Neural progenitor cell (in vitro differentiated cells): ENCODE data around the gene WNT9A. TPM values are rescaled to one million over a fixed set of nuclear protein-coding genes. Genes with fewer than 3 reads are reported as not detected.
A peak's percentile ranks its signal among the peaks of the same experiment; 100 is the strongest.

Source experiments
- DNase-seq: peaks from one replicate; pipeline ENCODE4 v3.0.0-alpha.2; 2016; ENCODE audit warnings: low spot score
- H2AFZ ChIP-seq: fragments of 200-600 bp; sonication (generic); replicated peaks from 2 replicates; pipeline ENCODE4 v1.6.1; 2016; ENCODE audit warnings: antibody characterized with exemption
- H3F3A ChIP-seq: fragments of 200-600 bp; sonication (generic); 2 replicates; pipeline ENCODE4 v1.6.1; 2016; ENCODE audit warnings: antibody characterized with exemption, low read depth
- H3K27ac ChIP-seq: fragments of 200-600 bp; sonication (generic); 2 replicates; pipeline ENCODE4 v1.5.1; 2016; ENCODE audit warnings: mild to moderate bottlenecking
- H3K27me3 ChIP-seq: fragments of 200-600 bp; sonication (generic); 2 replicates; pipeline ENCODE4 v1.6.1; 2016; ENCODE audit warnings: mild to moderate bottlenecking, moderate library complexity
- H3K36me3 ChIP-seq: fragments of 200-600 bp; sonication (generic); 2 replicates; pipeline ENCODE4 v1.5.1; 2016
- H3K4me1 ChIP-seq: fragments of 200-600 bp; sonication (generic); 2 replicates; pipeline ENCODE4 v1.6.1; 2016; ENCODE audit warnings: mixed run types
- H3K4me2 ChIP-seq: fragments of 200-600 bp; sonication (generic); 2 replicates; pipeline ENCODE4 v1.6.1; 2016
- H3K4me3 ChIP-seq: fragments of 200-600 bp; sonication (generic); 2 replicates; pipeline ENCODE4 v1.5.1; 2016
- H3K79me2 ChIP-seq: fragments of 200-600 bp; sonication (generic); 2 replicates; pipeline ENCODE4 v1.6.1; 2016; ENCODE audit warnings: low read depth
- H3K9ac ChIP-seq: fragments of 200-600 bp; sonication (generic); 2 replicates; pipeline ENCODE4 v1.6.1; 2016
- H3K9me3 ChIP-seq: fragments of 200-600 bp; sonication (generic); 2 replicates; pipeline ENCODE4 v1.5.1; 2016; ENCODE audit warnings: low read depth
- H4K20me1 ChIP-seq: fragments of 200-600 bp; sonication (generic); 2 replicates; pipeline ENCODE4 v1.6.1; 2016; ENCODE audit warnings: low read depth
- H3K27ac Mint-ChIP-seq: 3 replicates; pipeline ENCODE4 v1.8.0; 2021; ENCODE audit warnings: mixed read lengths
- H3K27me3 Mint-ChIP-seq: 2 replicates; pipeline ENCODE4 v1.8.0; 2022; ENCODE audit warnings: low read depth, mild to moderate bottlenecking, inconsistent platforms, moderate library complexity, mixed read lengths; ENCODE audit not compliant: insufficient read depth
- H3K36me3 Mint-ChIP-seq: 3 replicates; pipeline ENCODE4 v1.8.0; 2021; ENCODE audit warnings: mixed read lengths
- H3K4me1 Mint-ChIP-seq: 3 replicates; pipeline ENCODE4 v1.8.0; 2021; ENCODE audit warnings: mixed read lengths
- H3K4me3 Mint-ChIP-seq: 3 replicates; pipeline ENCODE4 v1.8.0; 2021; ENCODE audit warnings: mild to moderate bottlenecking, moderate library complexity, mixed read lengths
- H3K9me3 Mint-ChIP-seq: 3 replicates; pipeline ENCODE4 v1.8.0; 2020; ENCODE audit warnings: mixed read lengths
- EZH2 ChIP-seq: fragments of 200-600 bp; sonication (generic); IDR thresholded peaks from 2 replicates; pipeline ENCODE4 v1.6.1; 2017; ENCODE audit warnings: antibody characterized with exemption, mild to moderate bottlenecking, moderate library complexity
- EZH2phosphoT487 ChIP-seq: fragments of 200-600 bp; sonication (generic); IDR thresholded peaks from 2 replicates; pipeline ENCODE4 v1.6.1; 2017; ENCODE audit warnings: antibody characterized with exemption
- total RNA-seq: library from RNA; depleted of rRNA; stranded (reverse); fragments of >200 nt; gene quantifications from 2 replicates; pipeline ENCODE4 v1.2.3, GENCODE V29; 2015; ENCODE audit warnings: low replicate concordance
- TF ChIP-seq, protein P1 (sequence below): fragments of 200-600 bp; sonication (generic); IDR thresholded peaks from 2 replicates; pipeline ENCODE4 v1.5.1; 2017; ENCODE audit warnings: antibody characterized with exemption, mild to moderate bottlenecking

WNT9A gene
- total RNA-seq, 1 donor from 2014 or later, result 1.4 TPM

DNA sequence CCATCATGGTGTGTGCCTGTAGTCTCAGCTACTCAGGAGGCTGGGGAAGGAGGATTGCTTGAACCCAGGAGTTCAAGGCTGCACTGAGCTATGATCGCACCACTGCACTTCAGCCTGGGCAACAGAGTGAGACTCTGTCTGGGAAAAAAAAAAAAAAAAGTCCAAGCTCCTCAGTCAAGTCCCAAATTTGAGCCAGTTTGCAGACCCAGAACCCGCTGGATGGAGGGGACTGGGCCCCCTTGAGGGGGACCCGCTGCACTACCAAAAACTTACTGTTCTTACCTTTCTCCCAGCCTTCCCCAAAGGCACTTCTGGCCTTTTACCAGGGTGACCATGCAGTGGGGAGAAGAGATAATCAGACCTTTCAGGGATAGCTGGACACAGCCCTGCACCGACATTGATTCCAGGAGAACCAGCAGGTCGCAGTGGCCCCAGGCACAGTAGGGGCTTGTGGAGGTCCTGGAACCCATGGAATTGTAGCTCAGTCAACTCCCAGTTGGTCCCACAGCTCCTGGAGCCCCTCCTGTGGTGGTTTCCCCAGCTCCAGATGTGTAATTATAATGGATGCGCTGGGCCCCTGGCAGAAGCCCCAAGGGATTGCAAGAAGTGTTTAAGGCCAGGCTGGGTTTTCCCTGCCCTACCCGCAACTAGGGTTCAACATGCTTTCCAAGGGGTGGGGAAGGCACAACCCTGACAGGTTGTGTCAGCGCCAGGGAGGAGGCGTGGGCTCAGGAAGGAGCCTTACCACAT lies 4.1 kb upstream of the WNT9A start:
- no peaks in the 10 kb centered on the region for H3K36me3 ChIP-seq
- no peak overlapping the region for H2AFZ ChIP-seq
- no peak overlapping the region for H3K27ac ChIP-seq
- Mint-ChIP-seq H3K27me3 (peaks cover 3% of the 10 kb centered on the region), H3K4me3 (no peak overlapping the region), H3K36me3 (no peaks in the 10 kb centered on the region), H3K27ac (no peak overlapping the region), H3K4me1 (peaks cover 8% of the 10 kb centered on the region), H3K9me3 (peaks cover 8% of the 10 kb centered on the region)
- H3K27me3 ChIP-seq, result peaks cover 53% of the 10 kb centered on the region
- no peaks in the 10 kb centered on the region for H4K20me1 ChIP-seq
- no peaks in the 10 kb centered on the region for H3K4me1 ChIP-seq
- H3K4me3 ChIP-seq, result no peak overlapping the region
- no peak overlapping the region for H3K4me2 ChIP-seq
- peaks cover 13% of the 10 kb centered on the region for H3F3A ChIP-seq
- H3K9ac ChIP-seq, result no peak overlapping the region
- no peak for DNase-seq
- no peaks in the 10 kb centered on the region for H3K79me2 ChIP-seq
- TF ChIP-seq, protein P1, sequence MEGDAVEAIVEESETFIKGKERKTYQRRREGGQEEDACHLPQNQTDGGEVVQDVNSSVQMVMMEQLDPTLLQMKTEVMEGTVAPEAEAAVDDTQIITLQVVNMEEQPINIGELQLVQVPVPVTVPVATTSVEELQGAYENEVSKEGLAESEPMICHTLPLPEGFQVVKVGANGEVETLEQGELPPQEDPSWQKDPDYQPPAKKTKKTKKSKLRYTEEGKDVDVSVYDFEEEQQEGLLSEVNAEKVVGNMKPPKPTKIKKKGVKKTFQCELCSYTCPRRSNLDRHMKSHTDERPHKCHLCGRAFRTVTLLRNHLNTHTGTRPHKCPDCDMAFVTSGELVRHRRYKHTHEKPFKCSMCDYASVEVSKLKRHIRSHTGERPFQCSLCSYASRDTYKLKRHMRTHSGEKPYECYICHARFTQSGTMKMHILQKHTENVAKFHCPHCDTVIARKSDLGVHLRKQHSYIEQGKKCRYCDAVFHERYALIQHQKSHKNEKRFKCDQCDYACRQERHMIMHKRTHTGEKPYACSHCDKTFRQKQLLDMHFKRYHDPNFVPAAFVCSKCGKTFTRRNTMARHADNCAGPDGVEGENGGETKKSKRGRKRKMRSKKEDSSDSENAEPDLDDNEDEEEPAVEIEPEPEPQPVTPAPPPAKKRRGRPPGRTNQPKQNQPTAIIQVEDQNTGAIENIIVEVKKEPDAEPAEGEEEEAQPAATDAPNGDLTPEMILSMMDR, result no peak
- TF ChIP-seq EZH2phosphoT487, result no peak
- TF ChIP-seq EZH2, result no peak
- H3K9me3 ChIP-seq, result no peaks in the 10 kb centered on the region

DNA sequence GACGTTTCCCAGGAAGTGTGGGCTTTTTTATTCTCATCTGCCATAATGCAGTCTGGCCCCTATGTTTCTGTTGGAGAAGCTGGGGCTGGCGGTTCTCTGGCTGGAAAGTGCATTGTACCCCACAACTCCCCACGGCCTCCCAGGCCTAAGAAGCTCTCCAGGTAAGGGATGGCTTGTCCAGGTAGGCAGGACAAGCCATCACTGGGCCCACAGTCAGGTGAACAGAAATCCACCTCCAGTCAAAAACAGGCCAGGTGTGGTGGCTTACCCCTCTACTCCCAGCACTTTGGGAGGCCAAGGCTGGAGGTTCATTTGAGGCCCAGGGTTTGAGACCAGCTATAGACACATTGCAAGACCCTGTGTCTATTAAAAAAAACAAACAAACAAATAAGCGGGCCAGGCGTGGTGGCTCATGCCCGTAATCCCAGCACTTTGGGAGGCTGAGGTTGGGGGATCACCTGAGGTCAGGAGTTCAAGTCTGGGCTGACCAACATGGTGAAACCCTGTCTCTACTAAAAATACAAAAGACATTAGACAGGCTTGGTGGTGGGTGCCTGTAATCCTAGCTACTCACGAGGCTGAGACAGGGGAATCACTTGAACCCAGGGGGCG lies 3.1 kb upstream of the WNT9A start:
- peaks cover 11% of the 10 kb centered on the region for H3K4me1 Mint-ChIP-seq
- peak overlapping the region; percentile 53 for H3K4me3 Mint-ChIP-seq
- H3F3A ChIP-seq, result peaks cover 14% of the 10 kb centered on the region
- no peaks in the 10 kb centered on the region for H3K9me3 ChIP-seq
- H3K79me2 ChIP-seq, result no peaks in the 10 kb centered on the region
- TF ChIP-seq EZH2 (no peak), EZH2phosphoT487 (no peak)
- TF ChIP-seq, protein P1, result no peak
- H3K27ac ChIP-seq, result no peak overlapping the region
- H3K9me3 Mint-ChIP-seq, result peaks cover 7% of the 10 kb centered on the region
- no peak overlapping the region for H2AFZ ChIP-seq
- no peak overlapping the region for H3K4me3 ChIP-seq
- H3K27me3 ChIP-seq, result peaks cover 46% of the 10 kb centered on the region
- H3K27ac Mint-ChIP-seq, result no peak overlapping the region
- H3K4me1 ChIP-seq, result peaks cover 5% of the 10 kb centered on the region
- H3K36me3 ChIP-seq, result no peaks in the 10 kb centered on the region
- peaks cover 3% of the 10 kb centered on the region for H3K27me3 Mint-ChIP-seq
- H3K36me3 Mint-ChIP-seq, result no peaks in the 10 kb centered on the region
- H4K20me1 ChIP-seq, result peaks cover 5% of the 10 kb centered on the region
- no peak overlapping the region for H3K9ac ChIP-seq
- DNase-seq, result no peak
- H3K4me2 ChIP-seq, result no peak overlapping the region

DNA sequence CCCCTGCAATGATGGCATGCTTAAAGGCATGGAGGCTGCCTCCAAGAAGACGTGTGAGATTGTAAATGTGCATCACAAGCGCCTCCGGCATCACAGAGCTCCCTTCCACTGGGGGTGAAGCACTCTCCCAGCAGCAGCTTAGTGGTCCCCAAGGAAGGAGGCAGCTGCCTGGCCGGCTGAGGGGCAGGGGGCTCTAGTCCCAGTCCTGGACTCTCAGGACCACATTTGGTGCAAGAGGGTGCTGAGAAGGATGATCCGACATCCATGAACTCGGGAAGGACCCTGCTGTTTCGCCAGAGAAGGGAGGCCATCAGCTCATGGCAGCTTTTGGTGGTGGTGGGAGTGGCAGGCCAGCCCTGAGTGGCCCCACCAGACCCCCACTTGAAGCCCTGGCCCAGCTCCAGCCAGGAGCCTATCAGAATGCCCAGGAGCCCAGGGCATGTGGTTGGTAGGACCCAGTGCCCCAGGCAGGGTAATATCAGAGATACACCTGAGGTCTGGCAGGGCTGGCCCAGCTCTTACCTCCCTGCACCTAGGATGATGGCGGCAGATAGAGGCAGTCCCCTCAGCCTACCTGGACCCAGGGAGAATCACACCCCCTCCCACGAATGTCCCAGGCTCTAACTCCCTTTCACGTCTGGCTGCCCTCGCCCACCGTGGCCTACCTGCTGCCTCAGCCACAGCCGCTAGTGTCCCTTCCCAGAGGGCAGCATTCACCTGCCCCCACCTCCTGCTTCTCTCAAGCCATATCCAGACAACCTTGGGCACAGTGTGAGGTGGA lies 2.4 kb upstream of the WNT9A start:
- Histone ChIP-seq H3F3A (peaks cover 14% of the 10 kb centered on the region), H4K20me1 (peaks cover 12% of the 10 kb centered on the region), H3K4me1 (peaks cover 5% of the 10 kb centered on the region), H2AFZ (no peak overlapping the region), H3K79me2 (no peaks in the 10 kb centered on the region), H3K4me3 (no peak overlapping the region), H3K9ac (no peak overlapping the region), H3K4me2 (no peak overlapping the region), H3K27ac (no peak overlapping the region), H3K9me3 (no peaks in the 10 kb centered on the region), H3K36me3 (no peaks in the 10 kb centered on the region), H3K27me3 (peaks cover 39% of the 10 kb centered on the region)
- Mint-ChIP-seq H3K27me3 (peaks cover under 1% of the 10 kb centered on the region), H3K36me3 (no peaks in the 10 kb centered on the region), H3K9me3 (peaks cover 2% of the 10 kb centered on the region), H3K27ac (no peak overlapping the region), H3K4me3 (peak overlapping the region; percentile 53), H3K4me1 (peaks cover 14% of the 10 kb centered on the region)
- no peak for DNase-seq
- TF ChIP-seq, protein P1, result no peak
- TF ChIP-seq EZH2phosphoT487, result no peak
- TF ChIP-seq EZH2, result no peak
